ENCODE results near the gene C9orf72. TPM values are rescaled to one million over a fixed set of nuclear protein-coding genes. Genes with fewer than 3 reads are reported as not detected.

Gene C9orf72
- total and polyA plus RNA-seq, 12 donors: 6.2 to 39.9 (median 16.1) TPM

GRCh38 chr9:27537756-27538155, 35.5 kb downstream of the C9orf72 start:
- TF ChIP-seq CTCF (IDR thresholded peaks at IDR 0.05) (no peak), POLR2A (IDR thresholded peaks at IDR 0.05) (no peak)
- peaks cover 7 to 21% of the 10 kb centered on the region in 2 donors for H3K4me1 ChIP-seq (replicated peaks in 1 of 2)
- intact Hi-C loops (cut with DNase I): no loop called here
- no peak overlapping the region for H3K27ac ChIP-seq
- no peak for DNase-seq
- no peaks in the 10 kb centered on the region for H3K27me3 ChIP-seq
- H3K4me3 ChIP-seq: no peak overlapping the region
- no peaks in the 10 kb centered on the region for H3K9me3 ChIP-seq (replicated peaks in 1 of 3)
- 87 to 100% (median 96%) methylated on average over 1 of the region's 1 CpG for WGBS, 4 donors
- no peaks in the 10 kb centered on the region for H3K36me3 ChIP-seq (replicated peaks in 1 of 2)

GRCh38 chr9:27537027-27537435, 36.2 kb downstream of the C9orf72 start:
- no peak overlapping the region for H3K4me3 ChIP-seq
- intact Hi-C loops (cut with DNase I): no loop called here
- WGBS, 4 donors: 79 to 93% (median 89%) methylated on average over 7 of the region's 7 CpGs
- TF ChIP-seq POLR2A (IDR thresholded peaks at IDR 0.05) (no peak), CTCF (IDR thresholded peaks at IDR 0.05) (no peak)
- no peaks in the 10 kb centered on the region for H3K27me3 ChIP-seq
- no peak for DNase-seq
- H3K36me3 ChIP-seq (replicated peaks in 1 of 2): no peaks in the 10 kb centered on the region
- H3K9me3 ChIP-seq (replicated peaks in 1 of 3): no peaks in the 10 kb centered on the region
- H3K27ac ChIP-seq: no peak overlapping the region
- H3K4me1 ChIP-seq (replicated peaks in 1 of 2): peaks cover 7 to 20% of the 10 kb centered on the region in 2 donors

GRCh38 chr9:27536168-27536567, 37.1 kb downstream of the C9orf72 start:
- 88 to 95% (median 93%) methylated on average over 3 of the region's 3 CpGs for WGBS, 4 donors
- intact Hi-C loops (cut with DNase I): no loop called here
- TF ChIP-seq CTCF (IDR thresholded peaks at IDR 0.05): no peak
- TF ChIP-seq POLR2A (IDR thresholded peaks at IDR 0.05): no peak
- Histone ChIP-seq H3K9me3 (replicated peaks in 1 of 3) (no peaks in the 10 kb centered on the region), H3K4me1 (replicated peaks in 1 of 2) (peaks cover 7 to 18% of the 10 kb centered on the region in 2 donors), H3K27ac (no peak overlapping the region), H3K36me3 (replicated peaks in 1 of 2) (no peaks in the 10 kb centered on the region), H3K27me3 (no peaks in the 10 kb centered on the region), H3K4me3 (no peak overlapping the region)
- DNase-seq: no peak

- Histone ChIP-seq H3K4me1 (replicated peaks in 1 of 2) (peaks cover 7 to 15% of the 10 kb centered on the region in 2 donors), H3K27ac (no peak overlapping the region), H3K9me3 (replicated peaks in 1 of 3) (no peaks in the 10 kb centered on the region), H3K27me3 (no peaks in the 10 kb centered on the region), H3K36me3 (replicated peaks in 1 of 2) (no peaks in the 10 kb centered on the region), H3K4me3 (no peak overlapping the region)
- WGBS, 4 donors: 85 to 91% (median 88%) methylated on average over 3 of the region's 3 CpGs
- TF ChIP-seq CTCF (IDR thresholded peaks at IDR 0.05) (no peak), POLR2A (IDR thresholded peaks at IDR 0.05) (no peak)
- intact Hi-C loops (cut with DNase I): no loop called here
- no peak for DNase-seq
Measured at GRCh38 chr9:27535701-27536118, 37.6 kb downstream of the C9orf72 start.

Measured in adrenal gland (tissue), 12 donors.